A549 treated with ZK216348 at 1 μM for 4 hours (cell line): ENCODE data around the gene ZNF506. TPM values are rescaled to one million over a fixed set of nuclear protein-coding genes. Genes with fewer than 3 reads are reported as not detected.

Experiments used
- total RNA-seq: library from RNA; stranded (reverse); fragments of 200-300 nt; extraction: Qiagen RNA extraction; gene quantifications from 5 replicates; pipeline ENCODE4 v1.2.3, GENCODE V29; 2022; ENCODE audit warnings: low read depth

Gene ZNF506
- 0.36 TPM in 1 of 5 replicates, not detected in the others for total RNA-seq

GRCh38 chr19:19821366-19821951, at the start of gene ZNF506:
Gene ZNF506 (minus strand): TSS chr19:19821750. CDS start chr19:19821603, 147 bp downstream.

GRCh38 chr19:19865750-19866610, 44.4 kb upstream of the ZNF506 start, which contains the start of gene ZNF253:
Gene ZNF253 (plus strand): TSS chr19:19865882. CDS start chr19:19865997, 115 bp downstream.

Other genes starting within 250 kb of the ZNF506 start
- 1.6 to 1.8 TPM (median 1.7 TPM) in 5 replicates for gene PBX4, start 203.1 kb downstream of the ZNF506 start, total RNA-seq
- 2.0 to 5.4 TPM (median 5.2 TPM) in 5 replicates for gene LPAR2, start 193.5 kb downstream of the ZNF506 start, total RNA-seq
- gene GMIP, start 178.1 kb downstream of the ZNF506 start, total RNA-seq: 2.9 to 5.2 TPM (median 4.6 TPM) in 5 replicates
- gene ATP13A1, start 158.1 kb downstream of the ZNF506 start, total RNA-seq: 19.9 to 37.0 TPM (median 34.3 TPM) in 5 replicates
- gene ZNF101, start 152.9 kb downstream of the ZNF506 start, total RNA-seq: 3.7 to 5.0 TPM (median 4.3 TPM) in 5 replicates
- gene ZNF14, start 88.6 kb downstream of the ZNF506 start, total RNA-seq: 1.6 to 2.1 TPM (median 1.9 TPM) in 5 replicates
- not detected in 5 replicates for gene ZNF253, start 44.1 kb upstream of the ZNF506 start, total RNA-seq
- not detected in 5 replicates for gene ZNF93, start 79.2 kb upstream of the ZNF506 start, total RNA-seq
- not detected in 5 replicates for gene ZNF682, start 217.8 kb upstream of the ZNF506 start, total RNA-seq